Gastrocnemius medialis (tissue), 4 donors: ENCODE data around the gene TRIM5. TPM values are rescaled to one million over a fixed set of nuclear protein-coding genes. Genes with fewer than 3 reads are reported as not detected.

Experiments used
- ATAC-seq, 2 donors: fragments of 150-250 bp; one replicate each; pipeline ENCODE4 v1.9.1; 2016
- DNase-seq, 2 donors: peaks; one replicate each; pipeline ENCODE4 v3.0.0-alpha.2; 2019
- H3K27ac ChIP-seq, 4 donors: fragments of 200-600 bp; sonication (generic); 1 replicate in 1 of 4; 2 replicates in 3 of 4; pipeline ENCODE4 v1.5.1; 2016 to 2018; ENCODE audit warnings: mild to moderate bottlenecking in 2 of 4, moderate library complexity in 1 of 4
- H3K27me3 ChIP-seq, 3 donors: fragments of 200-600 bp; sonication (generic) in 2 of 3; 1 replicate in 1 of 3; 2 replicates in 2 of 3; pipeline versions ENCODE4 v1.5.1 to v1.6.0; 2016 to 2019; ENCODE audit warnings: mild to moderate bottlenecking in 1 of 3, moderate library complexity in 1 of 3
- H3K36me3 ChIP-seq, 2 donors: fragments of 200-600 bp; sonication (generic) in 1 of 2; one replicate each; pipeline ENCODE4 v1.5.1; 2017 to 2018
- H3K4me1 ChIP-seq, 2 donors: fragments of 200-600 bp; sonication (generic) in 1 of 2; one replicate each; pipeline ENCODE4 v1.5.1; 2016 to 2017; ENCODE audit warnings: mild to moderate bottlenecking in 2 of 2
- H3K4me3 ChIP-seq, 4 donors: fragments of 200-600 bp; sonication (generic) in 3 of 4; 1 replicate in 1 of 4; 2 replicates in 3 of 4; pipeline ENCODE4 v1.5.1; 2016 to 2019; ENCODE audit warnings: mild to moderate bottlenecking in 2 of 4
- H3K9me3 ChIP-seq, 3 donors: fragments of 200-600 bp; sonication (generic) in 2 of 3; 1 replicate in 1 of 3; 2 replicates in 2 of 3; pipeline ENCODE4 v1.5.1; 2016 to 2019
- CTCF ChIP-seq, 5 experiments: fragments of 450-650 bp in 3 of 5; fragments of 200-600 bp in 2 of 5; sonication (generic) in 2 of 5; IDR thresholded peaks in 4 of 5; conservative IDR thresholded peaks in 1 of 5; 1 replicate in 4 of 5; 2 replicates in 1 of 5; pipeline ENCODE4 v1.5.1; 2016 to 2019; ENCODE audit warnings: antibody characterized with exemption in 5 of 5, mild to moderate bottlenecking in 3 of 5, moderate library complexity in 3 of 5
- POLR2A ChIP-seq, 2 donors: fragments of 450-650 bp; IDR thresholded peaks; one replicate each; pipeline ENCODE4 v1.6.1; 2017; ENCODE audit warnings: antibody characterized with exemption in 2 of 2, mild to moderate bottlenecking in 2 of 2, moderate library complexity in 2 of 2
- in situ Hi-C, 4 donors: fragments of 200-750 bp; cut with MboI; loops; one replicate each; pipeline versions ENCODE4 v1.15.0 to v1.8.0; 2017; ENCODE audit warnings: low sequenced_read_pairs in 4 of 4
- intact Hi-C: fragments of 100-400 bp; cut with DNase I; formaldehyde crosslinking; loops from one replicate; pipeline ENCODE4 v1.15.1; 2023; ENCODE audit warnings: low total_unique reads
- total RNA-seq, 4 donors: library from RNA; depleted of rRNA; stranded (reverse); fragments of >200 nt; gene quantifications; one replicate each; pipeline versions ENCODE4 v1.1.0 to v1.2.3, GENCODE V29; 2016

The TRIM5 gene
- total RNA-seq, 4 donors from 2014 or later = 2.3 to 3.9 (median 2.6) TPM

- Histone ChIP-seq H3K36me3 (no peaks in the 10 kb centered on the region), H3K27me3 (no peaks in the 10 kb centered on the region), H3K4me3 (no peak overlapping the region), H3K9me3 (no peaks in the 10 kb centered on the region), H3K27ac (no peak overlapping the region), H3K4me1 (peaks cover 4 to 6% of the 10 kb centered on the region in 2 donors)
- ATAC-seq = no peak
- DNase-seq = no peak
- in situ Hi-C loops = no loop called here
- TF ChIP-seq POLR2A (IDR thresholded peaks at IDR 0.05) = no peak
- TF ChIP-seq CTCF (IDR thresholded peaks at IDR 0.05 in 4 of 5, conservative IDR thresholded peaks at IDR 0.05 in 1 of 5) = no peak
- intact Hi-C loops = no loop called here
Measured at GRCh38 chr11:5626196-5626595, 58.7 kb downstream of the TRIM5 start.

GRCh38 chr11:5625281-5625680 is 59.6 kb downstream of the TRIM5 start:
- intact Hi-C loops (no loop called here), in situ Hi-C loops (no loop called here)
- DNase-seq (no peak), ATAC-seq (no peak)
- peak overlapping the region; percentile 46 to 72 (median 62) for H3K4me3 ChIP-seq
- H3K4me1 ChIP-seq = peaks cover 4 to 6% of the 10 kb centered on the region in 2 donors
- no peak for TF ChIP-seq POLR2A (IDR thresholded peaks at IDR 0.05)
- no peak for TF ChIP-seq CTCF (IDR thresholded peaks at IDR 0.05 in 4 of 5, conservative IDR thresholded peaks at IDR 0.05 in 1 of 5)
- no peaks in the 10 kb centered on the region for H3K36me3 ChIP-seq
- no peaks in the 10 kb centered on the region for H3K27me3 ChIP-seq
- no peaks in the 10 kb centered on the region for H3K9me3 ChIP-seq
- H3K27ac ChIP-seq = peak overlapping the region; percentile 24 to 72 (median 62)

GRCh38 chr11:5624489-5625279 is 60.2 kb downstream of the TRIM5 start, which contains the start of gene TRIM34:
TSS of gene TRIM34 (plus strand) at chr11:5625001. CDS start at chr11:5632332, 7,331 bp downstream.
- H3K27me3 ChIP-seq = no peaks in the 10 kb centered on the region
- no peaks in the 10 kb centered on the region for H3K9me3 ChIP-seq
- H3K4me1 ChIP-seq = peaks cover 4 to 6% of the 10 kb centered on the region in 2 donors
- intact Hi-C loops = no loop called here
- in situ Hi-C loops = no loop called here
- DNase-seq = peak; percentile 20 to 23
- peak; percentile 80 to 90 for ATAC-seq
- peak within 1 kb of the TSS; percentile 24 to 72 (median 62) for H3K27ac ChIP-seq
- H3K4me3 ChIP-seq = peak within 1 kb of the TSS; percentile 46 to 72 (median 62)
- no peaks in the 10 kb centered on the region for H3K36me3 ChIP-seq
- TF ChIP-seq POLR2A (IDR thresholded peaks at IDR 0.05) (no peak), CTCF (IDR thresholded peaks at IDR 0.05 in 4 of 5, conservative IDR thresholded peaks at IDR 0.05 in 1 of 5) (no peak)

- Histone ChIP-seq H3K9me3 (no peaks in the 10 kb centered on the region), H3K27me3 (no peaks in the 10 kb centered on the region), H3K4me3 (no peak overlapping the region), H3K36me3 (no peaks in the 10 kb centered on the region), H3K27ac (no peak overlapping the region), H3K4me1 (peaks cover 4 to 6% of the 10 kb centered on the region in 2 donors)
- TF ChIP-seq CTCF (IDR thresholded peaks at IDR 0.05 in 4 of 5, conservative IDR thresholded peaks at IDR 0.05 in 1 of 5) = no peak
- no peak for TF ChIP-seq POLR2A (IDR thresholded peaks at IDR 0.05)
- DNase-seq = no peak
- in situ Hi-C loops = no loop called here
- intact Hi-C loops = no loop called here
- no peak for ATAC-seq
Measured at GRCh38 chr11:5622802-5623201, 62.1 kb downstream of the TRIM5 start.
